Left renal pelvis (tissue), 4 donors: ENCODE data around the gene OTUD3. TPM values are rescaled to one million over a fixed set of nuclear protein-coding genes. Genes with fewer than 3 reads are reported as not detected.
"Not testable (repeated sequence)": the region's sequence is repeated elsewhere in the genome, so short reads cannot be mapped to it uniquely, and the experiment has no call there.

Source experiments
- DNase-seq, 4 donors: peaks; one replicate each; pipeline ENCODE4 v3.0.0-alpha.2; 2013; ENCODE audit warnings: low read depth in 4 of 4, low spot score in 3 of 4
- polyA plus RNA-seq, 4 donors: library from polyadenylated mRNA; unstranded; fragments of 120-200 nt; gene quantifications; one replicate each; pipeline ENCODE4 v1.2.1, GENCODE V29; 2013; ENCODE audit not compliant: insufficient read length in 4 of 4

Gene OTUD3
- polyA plus RNA-seq, 4 donors: 17.0 to 30.7 (median 21.3) TPM

GRCh38 chr1:19866758-19867157, 15.4 kb upstream of the OTUD3 start:
- no peak for DNase-seq

- DNase-seq: not testable (repeated sequence)
Observed at GRCh38 chr1:19868575-19868974, 13.6 kb upstream of the OTUD3 start.

- not testable (repeated sequence) for DNase-seq
Observed at GRCh38 chr1:19869453-19869852, 12.7 kb upstream of the OTUD3 start.

GRCh38 chr1:19869929-19870328, 12.3 kb upstream of the OTUD3 start:
- no peak for DNase-seq

- no peak for DNase-seq
Observed at GRCh38 chr1:19872190-19872589, 10.0 kb upstream of the OTUD3 start.

- DNase-seq: no peak
Observed at GRCh38 chr1:19877181-19877750, 4.9 kb upstream of the OTUD3 start.

- DNase-seq: no peak
Observed at GRCh38 chr1:19877821-19878636, 4.2 kb upstream of the OTUD3 start.

GRCh38 chr1:19878637-19878985, 3.6 kb upstream of the OTUD3 start:
- no peak for DNase-seq

GRCh38 chr1:19879227-19879626, 3.0 kb upstream of the OTUD3 start:
- DNase-seq: no peak

- DNase-seq: no peak
Observed at GRCh38 chr1:19879661-19880060, 2.5 kb upstream of the OTUD3 start.

GRCh38 chr1:19880841-19881240, 1.4 kb upstream of the OTUD3 start:
- not testable (repeated sequence) for DNase-seq

GRCh38 chr1:19884312-19884711, 2.1 kb downstream of the OTUD3 start:
- DNase-seq: no peak

GRCh38 chr1:19885821-19886220, 3.6 kb downstream of the OTUD3 start:
- DNase-seq: no peak

GRCh38 chr1:19888112-19888511, 5.9 kb downstream of the OTUD3 start:
- DNase-seq: no peak

- no peak for DNase-seq
Observed at GRCh38 chr1:19889656-19890055, 7.5 kb downstream of the OTUD3 start.

- no peak for DNase-seq
Observed at GRCh38 chr1:19892129-19892528, 9.9 kb downstream of the OTUD3 start.

GRCh38 chr1:19892628-19893168, 10.5 kb downstream of the OTUD3 start:
- no peak for DNase-seq

GRCh38 chr1:19893687-19894086, 11.5 kb downstream of the OTUD3 start:
- no peak for DNase-seq

- no peak for DNase-seq
Observed at GRCh38 chr1:19894218-19894617, 12.0 kb downstream of the OTUD3 start.

- no peak for DNase-seq
Observed at GRCh38 chr1:19901653-19902052, 19.5 kb downstream of the OTUD3 start.

- no peak for DNase-seq
Observed at GRCh38 chr1:19903621-19904020, 21.4 kb downstream of the OTUD3 start.

- no peak for DNase-seq
Observed at GRCh38 chr1:19907456-19907855, 25.3 kb downstream of the OTUD3 start.
